Pancreas (tissue), 10 donors: ENCODE measurements around the gene TRPM5. TPM values are rescaled to one million over a fixed set of nuclear protein-coding genes. Genes with fewer than 3 reads are reported as not detected.

Experiments used
- ATAC-seq, 4 donors: fragments of 200-7000 bp; cut with Tn5 transposase; one replicate each; pipeline versions ENCODE4 v1.8.0 to v1.9.1; 2020; ENCODE audit warnings: mild to moderate bottlenecking in 4 of 4, moderate library complexity in 4 of 4
- DNase-seq, 6 donors: peaks; one replicate each; pipeline ENCODE4 v3.0.0-alpha.2; 2020
- FAIRE-seq: peaks from 2 replicates; lab custom pipeline; 2012; peaks lifted over from hg19 to GRCh38; lab: Jason Lieb, UNC
- H3K27ac ChIP-seq, 4 donors: fragments of 200-600 bp; sonication (generic); 1 replicate in 3 of 4; 2 replicates in 1 of 4; pipeline versions ENCODE4 v1.5.0 to v1.8.0; 2020
- H3K27me3 ChIP-seq, 4 donors: fragments of 200-600 bp; one replicate each; pipeline ENCODE4 v1.8.0; 2021
- H3K36me3 ChIP-seq, 3 donors: fragments of 200-600 bp; sonication (generic) in 1 of 3; one replicate each; pipeline versions ENCODE4 v1.5.0 to v1.8.0; 2020 to 2021
- H3K4me1 ChIP-seq, 3 donors: fragments of 200-600 bp; one replicate each; pipeline ENCODE4 v1.8.0; 2021
- H3K4me3 ChIP-seq, 4 donors: fragments of 200-600 bp; sonication (generic) in 2 of 4; one replicate each; pipeline versions ENCODE4 v1.5.0 to v1.8.0; 2020 to 2021
- H3K9me3 ChIP-seq, 4 donors: fragments of 200-600 bp; one replicate each; pipeline ENCODE4 v1.8.0; 2021
- CTCF ChIP-seq, 4 donors: fragments of 200-600 bp; sonication (generic) in 3 of 4; IDR thresholded peaks; one replicate each; pipeline versions ENCODE4 v1.5.0 to v1.8.0; 2021; ENCODE audit warnings: antibody characterized with exemption in 4 of 4
- WGBS, 2 donors: extraction: QIAGEN DNeasy Blood & Tissue Kit; methylation state at CpG; one replicate each; pipeline ENCODE4 v1.1.7; 2013; 5-methylcytosine and 5-hydroxymethylcytosine counted together
- intact Hi-C, 3 donors: fragments of 100-400 bp; cut with DNase I; formaldehyde crosslinking; loops; one replicate each; pipeline versions ENCODE4 v1.11.1 to v1.14.2; 2022
- polyA plus RNA-seq, 2 donors: library from polyadenylated mRNA; stranded (reverse); fragments of 200-250 nt; gene quantifications; one replicate each; pipeline ENCODE4 v1.2.3, GENCODE V29; 2013
- total RNA-seq, 6 donors: library from RNA; stranded (reverse); fragmentation: NEBNext Ultra II Directional in 4 of 6; extraction: Animal tissue kit (Norgen Biotek cat#: 25700) in 4 of 6; gene quantifications; one replicate each; pipeline versions ENCODE4 v1.2.1 to v1.2.4, GENCODE V29; 2021 to 2023
- donor health status: healthy with polysubstance abuse.
- donor health status: DM: no; HTN: no; CAD: no; lungs with moderate emphysema.
- donor health status: DM: no; HTN: no; CAD: no.
- donor health status: control.
- donor health status: control.
- donor health status: Bipolar disorder and iron deficiency.
- donor health status: DM: yes; HTN: yes; CAD: no.
- donor health status: DM: no; HTN: no; CAD: no.
- donor health status: DM: no; HTN: no; CAD: no.
- donor health status: DM: yes; HTN: yes; CAD: no.

Gene TRPM5
- total and polyA plus RNA-seq, 8 donors = 0.51 to 4.8 (median 1.2) TPM

- peak overlapping the region in 1 of 4 donors; percentile 42 for H3K4me3 ChIP-seq
- no peak for FAIRE-seq
- no peak for TF ChIP-seq CTCF (IDR thresholded peaks at IDR 0.05)
- no peaks in the 10 kb centered on the region for H3K27me3 ChIP-seq
- intact Hi-C loops = no loop called here
- no peak for ATAC-seq
- no peaks in the 10 kb centered on the region for H3K36me3 ChIP-seq
- H3K27ac ChIP-seq = no peak overlapping the region
- DNase-seq = peak in 3 of 6 donors; percentile 32 to 51 (median 45)
- H3K9me3 ChIP-seq = no peaks in the 10 kb centered on the region
- peaks cover 11 to 21% (median 12%) of the 10 kb centered on the region in 3 donors for H3K4me1 ChIP-seq
- WGBS, 2 donors = 45 to 47% methylated on average over 11 of the region's 11 CpGs
These were observed 908 bp downstream of the TRPM5 start for GRCh38 chr11:2443406-2443805.

DNA sequence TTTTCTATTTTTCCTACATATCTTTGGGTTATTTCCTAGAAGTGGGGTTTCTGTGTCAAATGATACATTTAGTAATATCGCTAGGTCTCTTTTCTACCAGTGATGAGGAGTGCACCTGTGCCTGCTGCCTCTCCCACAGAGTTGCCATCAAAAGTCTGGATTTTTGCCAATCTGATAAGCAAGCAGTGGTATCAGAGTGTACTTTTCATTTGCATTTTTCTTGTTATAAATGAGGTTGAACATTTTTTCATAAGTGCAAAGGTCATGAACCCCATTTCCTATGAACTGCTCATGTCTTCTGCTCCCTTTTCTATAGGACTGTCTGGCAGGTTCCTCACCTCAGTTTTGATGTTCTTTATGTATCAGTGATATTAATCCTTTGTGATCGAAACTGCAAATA lies 1.7 kb downstream of the TRPM5 start:
- Histone ChIP-seq H3K36me3 (no peaks in the 10 kb centered on the region), H3K9me3 (no peaks in the 10 kb centered on the region), H3K27me3 (no peaks in the 10 kb centered on the region), H3K27ac (no peak overlapping the region), H3K4me1 (peaks cover 6 to 16% (median 9%) of the 10 kb centered on the region in 3 donors), H3K4me3 (no peak overlapping the region)
- ATAC-seq (no peak), DNase-seq (no peak), FAIRE-seq (no peak)
- WGBS, 2 donors = 66 to 69% methylated on average over 2 of the region's 2 CpGs
- TF ChIP-seq CTCF (IDR thresholded peaks at IDR 0.05) = no peak
- intact Hi-C loops = no loop called here

GRCh38 chr11:2441171-2441570 lies 3.1 kb downstream of the TRPM5 start:
- Histone ChIP-seq H3K36me3 (no peaks in the 10 kb centered on the region), H3K9me3 (no peaks in the 10 kb centered on the region), H3K27me3 (no peaks in the 10 kb centered on the region), H3K27ac (no peak overlapping the region), H3K4me3 (no peak overlapping the region), H3K4me1 (peaks cover 0 to 5% (median 0%) of the 10 kb centered on the region in 3 donors)
- 82 to 85% methylated on average over 4 of the region's 4 CpGs for WGBS, 2 donors
- DNase-seq = peak in 2 of 6 donors; percentile 49 to 54
- ATAC-seq = no peak
- intact Hi-C loops = no loop called here
- FAIRE-seq = no peak
- TF ChIP-seq CTCF (IDR thresholded peaks at IDR 0.05) = no peak

- intact Hi-C loops = no loop called here
- H3K36me3 ChIP-seq = no peaks in the 10 kb centered on the region
- no peak overlapping the region for H3K27ac ChIP-seq
- FAIRE-seq = no peak
- WGBS, 2 donors = 82 to 84% methylated on average over 8 of the region's 8 CpGs
- H3K4me1 ChIP-seq = peaks cover 0 to 5% (median 0%) of the 10 kb centered on the region in 3 donors
- no peak overlapping the region for H3K4me3 ChIP-seq
- TF ChIP-seq CTCF (IDR thresholded peaks at IDR 0.05) = no peak
- ATAC-seq = no peak
- no peaks in the 10 kb centered on the region for H3K27me3 ChIP-seq
- peak in 2 of 6 donors; percentile 28 to 38 for DNase-seq
- H3K9me3 ChIP-seq = no peaks in the 10 kb centered on the region
These were observed 3.7 kb downstream of the TRPM5 start for GRCh38 chr11:2440646-2441045.

DNA sequence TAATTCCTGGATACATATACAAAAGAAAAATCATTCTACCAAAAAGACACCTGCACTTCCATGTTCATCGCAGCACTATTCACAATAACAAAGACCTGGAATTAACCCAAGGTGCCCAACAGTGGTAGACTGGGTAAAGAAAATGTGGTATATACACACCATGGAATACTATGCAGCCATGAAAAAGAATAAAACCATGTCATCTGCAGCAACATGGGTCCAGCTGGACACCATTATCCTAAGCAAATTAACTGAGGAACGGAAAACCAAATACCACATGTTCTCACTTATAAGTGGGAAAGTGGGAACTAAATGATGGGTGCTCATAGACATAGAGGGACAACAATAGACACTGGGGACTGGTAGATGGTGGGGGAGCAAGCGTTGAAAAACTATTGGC lies 4.5 kb downstream of the TRPM5 start:
- H3K4me1 ChIP-seq = peaks cover 0 to 5% (median 0%) of the 10 kb centered on the region in 3 donors
- ATAC-seq (no peak), DNase-seq (no peak), FAIRE-seq (no peak)
- no peaks in the 10 kb centered on the region for H3K36me3 ChIP-seq
- intact Hi-C loops = loop anchor here in 1 of 3 donors (10.0 kb wide), 2 partner anchors 75 to 455 kb away; no protein-coding TSS in a partner anchor
- H3K4me3 ChIP-seq = no peak overlapping the region
- 85 to 91% methylated on average over 3 of the region's 3 CpGs for WGBS, 2 donors
- no peaks in the 10 kb centered on the region for H3K27me3 ChIP-seq
- H3K27ac ChIP-seq = no peak overlapping the region
- H3K9me3 ChIP-seq = no peaks in the 10 kb centered on the region
- no peak for TF ChIP-seq CTCF (IDR thresholded peaks at IDR 0.05)
